Mesothelial cell of epicardium (in vitro differentiated cells): ENCODE results near the gene B3GALT6. TPM values are rescaled to one million over a fixed set of nuclear protein-coding genes. Genes with fewer than 3 reads are reported as not detected.

Experiments used
- DNase-seq, 2 experiments: peaks; one replicate each; pipeline ENCODE4 v3.0.0; 2021; ENCODE audit warnings: low spot score in 2 of 2; ENCODE audit not compliant: unreplicated experiment in 2 of 2
- H3K27ac Mint-ChIP-seq: 2 replicates; pipeline ENCODE4 v1.8.0; 2021; ENCODE audit warnings: mixed read lengths
- H3K27me3 Mint-ChIP-seq: 2 replicates; pipeline ENCODE4 v1.8.0; 2021; ENCODE audit warnings: low read depth, mixed read lengths
- H3K36me3 Mint-ChIP-seq: 2 replicates; pipeline ENCODE4 v1.8.0; 2021; ENCODE audit warnings: mixed read lengths
- H3K4me1 Mint-ChIP-seq: 2 replicates; pipeline ENCODE4 v1.8.0; 2021; ENCODE audit warnings: mixed read lengths
- H3K4me3 Mint-ChIP-seq: 2 replicates; pipeline ENCODE4 v1.8.0; 2021; ENCODE audit warnings: mild to moderate bottlenecking, moderate library complexity, mixed read lengths
- H3K9me3 Mint-ChIP-seq: 2 replicates; pipeline ENCODE4 v1.8.0; 2021; ENCODE audit warnings: mixed read lengths
- total RNA-seq: library from RNA; stranded (reverse); gene quantifications from 3 replicates; pipeline ENCODE4 v1.2.1, GENCODE V29; 2021
- TF ChIP-seq, protein P1 (sequence below): fragments of 200-600 bp; sonication (generic); IDR thresholded peaks from one replicate; pipeline ENCODE4 v1.5.0; 2021; ENCODE audit warnings: antibody characterized with exemption; ENCODE audit not compliant: unreplicated experiment

The B3GALT6 gene
- total RNA-seq, 1 donor from 2014 or later: 34.1 TPM

DNA sequence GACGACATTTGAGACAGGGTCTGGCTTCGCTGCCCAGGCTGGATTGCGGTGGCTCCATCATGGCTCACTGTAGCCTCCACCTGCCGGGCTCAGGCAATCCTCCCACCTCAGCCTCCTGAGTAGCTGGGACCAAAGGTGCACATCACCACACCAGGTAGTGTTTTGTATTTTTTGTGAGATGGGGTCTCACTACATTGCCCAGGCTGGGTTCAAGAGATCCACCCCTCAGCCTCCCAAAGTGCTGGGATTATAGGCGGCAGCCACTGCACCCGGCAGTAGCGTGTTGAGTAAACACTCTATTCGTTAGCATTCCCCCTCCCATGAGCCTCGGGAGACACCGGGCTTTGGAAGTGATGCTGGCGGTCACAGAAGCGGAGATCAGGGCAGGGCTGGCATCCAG is 21.3 kb downstream of the B3GALT6 start:
- no peak overlapping the region for H3K4me3 Mint-ChIP-seq
- no peak overlapping the region for H3K27ac Mint-ChIP-seq
- DNase-seq: no peak
- peaks cover 2% of the 10 kb centered on the region for H3K4me1 Mint-ChIP-seq
- no peaks in the 10 kb centered on the region for H3K27me3 Mint-ChIP-seq
- TF ChIP-seq, protein P1, sequence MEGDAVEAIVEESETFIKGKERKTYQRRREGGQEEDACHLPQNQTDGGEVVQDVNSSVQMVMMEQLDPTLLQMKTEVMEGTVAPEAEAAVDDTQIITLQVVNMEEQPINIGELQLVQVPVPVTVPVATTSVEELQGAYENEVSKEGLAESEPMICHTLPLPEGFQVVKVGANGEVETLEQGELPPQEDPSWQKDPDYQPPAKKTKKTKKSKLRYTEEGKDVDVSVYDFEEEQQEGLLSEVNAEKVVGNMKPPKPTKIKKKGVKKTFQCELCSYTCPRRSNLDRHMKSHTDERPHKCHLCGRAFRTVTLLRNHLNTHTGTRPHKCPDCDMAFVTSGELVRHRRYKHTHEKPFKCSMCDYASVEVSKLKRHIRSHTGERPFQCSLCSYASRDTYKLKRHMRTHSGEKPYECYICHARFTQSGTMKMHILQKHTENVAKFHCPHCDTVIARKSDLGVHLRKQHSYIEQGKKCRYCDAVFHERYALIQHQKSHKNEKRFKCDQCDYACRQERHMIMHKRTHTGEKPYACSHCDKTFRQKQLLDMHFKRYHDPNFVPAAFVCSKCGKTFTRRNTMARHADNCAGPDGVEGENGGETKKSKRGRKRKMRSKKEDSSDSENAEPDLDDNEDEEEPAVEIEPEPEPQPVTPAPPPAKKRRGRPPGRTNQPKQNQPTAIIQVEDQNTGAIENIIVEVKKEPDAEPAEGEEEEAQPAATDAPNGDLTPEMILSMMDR: no peak
- H3K9me3 Mint-ChIP-seq: no peaks in the 10 kb centered on the region
- peaks cover 22% of the 10 kb centered on the region for H3K36me3 Mint-ChIP-seq

DNA sequence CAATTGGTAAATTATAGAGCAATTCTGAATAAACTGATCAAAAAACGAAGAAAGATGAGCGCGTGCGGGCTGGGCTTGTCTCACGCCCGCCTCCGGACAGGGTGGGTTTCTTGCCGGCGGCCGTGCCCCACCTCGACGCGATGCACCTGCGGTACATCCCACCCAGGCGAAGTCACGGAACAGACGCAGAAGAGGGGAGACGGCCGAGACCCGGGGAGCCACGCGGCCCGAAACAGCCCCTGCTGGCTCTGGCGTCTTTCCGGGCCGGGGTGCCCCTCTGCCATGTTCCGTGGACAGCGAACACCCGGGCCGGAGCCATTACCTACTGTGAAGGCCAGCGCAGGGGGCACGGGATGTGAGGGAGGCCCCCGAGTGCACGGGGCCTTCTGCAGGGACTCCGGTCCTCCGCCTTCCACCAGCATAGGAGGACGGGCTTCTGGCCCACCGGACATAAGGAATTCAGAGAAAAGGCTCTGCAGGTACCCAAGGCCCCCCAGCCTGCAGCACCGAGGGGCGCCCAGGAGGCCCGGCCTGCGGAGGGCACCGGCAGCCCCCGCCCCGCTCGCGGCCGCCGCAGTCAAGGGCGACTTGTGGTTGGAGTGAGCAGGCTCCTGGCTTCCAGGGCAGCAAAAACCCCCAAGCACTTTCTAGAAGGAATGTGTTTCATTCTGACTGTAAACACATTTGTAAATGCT is 22.1 kb downstream of the B3GALT6 start:
- Mint-ChIP-seq H3K27me3 (no peaks in the 10 kb centered on the region), H3K4me3 (no peak overlapping the region), H3K36me3 (peaks cover 25% of the 10 kb centered on the region), H3K27ac (no peak overlapping the region), H3K4me1 (peaks cover 2% of the 10 kb centered on the region), H3K9me3 (no peaks in the 10 kb centered on the region)
- no peak for DNase-seq
- TF ChIP-seq, protein P1: no peak

DNA sequence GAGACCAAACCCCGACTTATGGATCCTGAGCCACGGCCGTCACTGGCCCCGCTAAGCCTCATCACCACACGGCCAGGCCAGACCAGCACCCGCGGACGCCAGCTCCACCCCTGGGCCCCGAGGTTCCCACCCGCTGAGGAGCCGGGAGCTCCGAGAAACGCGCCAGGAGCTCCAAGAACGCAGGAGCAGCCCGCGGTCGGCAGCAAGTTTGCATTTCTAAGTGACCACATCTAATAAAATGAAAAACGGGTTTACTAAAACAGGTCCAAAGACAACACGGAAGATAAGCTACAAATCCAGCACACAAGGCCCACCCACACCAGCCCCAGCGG is 22.6 kb downstream of the B3GALT6 start:
- Mint-ChIP-seq H3K9me3 (no peaks in the 10 kb centered on the region), H3K4me1 (peaks cover 2% of the 10 kb centered on the region), H3K27ac (no peak overlapping the region), H3K27me3 (no peaks in the 10 kb centered on the region), H3K4me3 (no peak overlapping the region), H3K36me3 (peaks cover 25% of the 10 kb centered on the region)
- TF ChIP-seq, protein P1: no peak
- DNase-seq: no peak

DNA sequence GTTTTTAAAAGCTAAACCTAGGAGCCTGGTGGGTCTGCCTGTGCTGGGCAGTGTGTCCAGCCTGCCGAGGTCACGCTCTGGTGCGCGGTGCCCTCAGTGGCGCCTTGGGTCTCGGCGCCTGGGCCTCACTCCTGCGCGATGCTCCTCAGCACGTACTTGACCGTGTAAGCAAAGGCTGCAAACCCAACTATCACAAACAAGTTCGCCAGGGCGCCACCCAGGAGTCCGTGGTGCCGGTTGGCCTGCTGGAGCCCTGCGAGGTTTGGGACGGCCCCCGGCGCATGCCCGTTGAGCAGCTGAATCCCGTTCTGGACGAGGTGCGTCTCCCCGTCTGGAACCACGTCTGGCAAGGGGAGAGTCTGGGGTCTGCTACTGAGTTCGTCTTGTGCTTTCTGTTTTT is 23.0 kb downstream of the B3GALT6 start:
- TF ChIP-seq, protein P1: no peak
- Mint-ChIP-seq H3K9me3 (no peaks in the 10 kb centered on the region), H3K4me1 (peaks cover 2% of the 10 kb centered on the region), H3K27me3 (no peaks in the 10 kb centered on the region), H3K4me3 (no peak overlapping the region), H3K36me3 (peaks cover 30% of the 10 kb centered on the region), H3K27ac (no peak overlapping the region)
- DNase-seq: no peak

DNA sequence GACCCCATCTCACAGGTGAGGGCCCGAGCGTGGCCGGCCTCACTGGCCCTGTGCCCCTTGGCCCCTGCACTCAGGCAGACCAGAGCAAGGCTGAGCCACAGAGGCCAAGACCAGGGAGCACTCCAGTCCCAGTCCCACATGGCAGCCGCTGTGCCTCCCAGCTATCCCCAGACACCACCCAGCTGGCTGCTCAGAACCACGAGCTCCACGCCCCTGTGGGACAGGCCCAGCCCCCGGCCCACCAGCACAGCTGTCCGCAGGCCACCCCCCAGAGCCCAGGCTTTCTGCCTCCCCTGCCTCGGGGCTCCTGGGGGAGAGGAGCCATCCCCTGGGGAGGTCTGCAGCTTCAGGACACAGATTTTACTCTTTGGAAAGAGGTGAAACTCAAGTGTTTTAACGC is 23.6 kb downstream of the B3GALT6 start:
- Mint-ChIP-seq H3K27ac (no peak overlapping the region), H3K4me3 (no peak overlapping the region), H3K9me3 (no peaks in the 10 kb centered on the region)

More for the DNA sequence above, 23.6 kb downstream of the B3GALT6 start:
- Mint-ChIP-seq H3K4me1 (peaks cover 2% of the 10 kb centered on the region), H3K36me3 (peaks cover 30% of the 10 kb centered on the region), H3K27me3 (no peaks in the 10 kb centered on the region)
- DNase-seq: no peak
- TF ChIP-seq, protein P1: no peak
